Activated T-helper 1 cell treated with Interleukin-2 at 50 U/mL for 16 hours (primary cell): ENCODE data around the gene KRCC1.
"Not testable (repeated sequence)": the region's sequence is repeated elsewhere in the genome, so short reads cannot be mapped to it uniquely, and the experiment has no call there.

ENCODE experiments used
- DNase-seq: peaks from one replicate; pipeline ENCODE4 v3.0.0-alpha.2; 2020; ENCODE audit warnings: low read depth

The KRCC1 gene

DNA sequence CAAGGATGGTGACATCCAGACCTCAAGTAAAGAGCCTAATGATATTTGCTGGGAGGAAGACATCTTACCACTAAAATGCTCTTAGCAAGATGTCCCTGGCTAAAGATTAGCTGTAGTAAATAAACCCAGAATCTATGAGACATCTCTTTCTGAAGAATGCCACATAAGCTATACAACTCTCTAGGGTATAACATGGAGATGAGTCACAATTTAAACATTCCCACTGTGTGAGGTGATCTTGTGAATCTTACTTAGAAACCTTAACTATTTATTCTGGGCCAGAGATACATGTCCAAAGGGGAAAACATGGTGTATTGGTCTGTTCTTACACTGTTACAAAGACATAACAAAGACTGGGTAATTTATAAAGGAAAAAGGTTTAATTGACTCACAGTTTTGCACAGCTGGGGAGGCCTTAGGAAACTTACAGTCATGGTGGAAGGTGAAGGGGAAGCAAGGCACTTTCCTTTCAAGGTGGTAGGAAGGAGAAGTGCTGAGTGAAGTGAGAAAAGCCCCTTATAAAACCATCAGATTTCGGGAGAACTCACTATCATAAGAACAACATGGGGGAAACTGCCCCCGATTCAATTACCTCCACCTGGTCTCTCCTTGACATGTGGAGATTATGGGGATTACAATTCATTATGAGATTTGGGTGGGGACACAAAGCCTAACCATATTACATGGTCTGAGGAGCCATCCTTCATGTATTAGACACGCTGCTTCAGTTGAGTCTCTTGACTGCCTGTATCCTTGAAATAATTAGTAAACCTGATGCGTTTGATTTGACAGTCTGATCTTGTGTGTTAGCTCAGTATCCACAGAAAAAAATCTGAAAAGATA lies 17.1 kb downstream of the KRCC1 start:
- DNase-seq, result no peak

DNA sequence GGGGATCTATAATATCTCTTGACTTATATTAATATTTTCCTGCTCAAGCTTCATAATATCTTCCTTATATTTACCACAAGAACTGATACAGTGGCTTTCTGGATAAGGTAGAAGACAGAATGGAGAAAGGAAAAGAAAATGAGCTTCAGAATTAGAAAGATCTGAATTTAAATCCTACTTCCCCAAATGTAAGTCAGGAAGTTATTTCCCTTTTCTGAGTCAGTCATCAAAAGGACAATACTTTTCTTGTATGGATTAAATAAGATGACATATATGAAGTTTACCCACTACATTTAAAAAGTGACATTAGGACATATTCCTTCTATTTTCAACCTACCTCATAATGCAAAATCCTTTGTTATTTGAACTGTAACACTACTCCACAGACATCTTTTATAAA lies 19.0 kb downstream of the KRCC1 start:
- DNase-seq, result no peak

DNA sequence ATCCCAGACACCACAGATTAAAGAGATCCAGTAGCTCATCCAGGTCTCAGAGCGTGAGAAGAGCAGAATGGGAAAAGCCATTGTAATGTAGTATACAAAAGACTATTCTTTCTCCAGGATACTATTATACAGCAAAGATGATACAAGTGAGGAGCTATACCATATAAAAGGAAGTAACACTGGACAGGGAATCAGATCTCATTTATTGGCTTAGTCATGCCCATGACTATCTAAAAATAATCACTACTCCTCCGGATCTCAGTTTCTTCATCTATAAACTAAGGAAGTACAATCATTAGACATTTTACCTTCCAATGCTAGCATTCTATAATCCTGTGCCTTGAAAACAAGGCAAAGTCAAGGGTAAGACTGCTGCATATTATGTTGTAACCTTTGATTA lies 19.4 kb downstream of the KRCC1 start:
- no peak for DNase-seq

DNA sequence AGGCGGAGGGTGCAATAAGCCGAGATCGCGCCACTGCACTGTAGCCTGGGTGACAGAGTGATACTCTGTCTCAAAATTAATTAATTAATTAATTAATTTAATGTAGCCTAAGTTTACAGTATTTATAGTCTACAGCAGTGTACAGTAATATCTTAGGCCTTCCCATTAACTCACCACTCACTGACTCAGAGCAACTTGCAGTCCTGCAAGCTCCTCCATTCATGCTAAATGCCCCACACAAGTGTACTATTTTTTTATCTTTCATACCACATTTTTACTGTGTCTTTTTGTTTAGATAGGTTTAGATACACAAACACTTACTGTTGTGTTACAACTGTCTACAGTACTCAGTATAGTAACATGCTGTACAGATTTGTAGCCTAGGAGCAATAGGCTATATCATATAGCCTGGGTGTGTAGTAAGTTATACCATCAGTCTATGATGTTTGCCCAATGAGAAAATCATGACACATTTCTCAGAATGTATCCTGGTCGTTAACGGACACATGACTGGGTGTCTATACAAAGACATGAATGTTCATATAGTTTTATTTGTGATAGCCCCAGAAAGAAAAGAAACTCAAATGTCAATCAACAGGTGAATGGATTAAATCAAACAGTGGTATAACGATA lies 23.4 kb downstream of the KRCC1 start:
- no peak for DNase-seq

DNA sequence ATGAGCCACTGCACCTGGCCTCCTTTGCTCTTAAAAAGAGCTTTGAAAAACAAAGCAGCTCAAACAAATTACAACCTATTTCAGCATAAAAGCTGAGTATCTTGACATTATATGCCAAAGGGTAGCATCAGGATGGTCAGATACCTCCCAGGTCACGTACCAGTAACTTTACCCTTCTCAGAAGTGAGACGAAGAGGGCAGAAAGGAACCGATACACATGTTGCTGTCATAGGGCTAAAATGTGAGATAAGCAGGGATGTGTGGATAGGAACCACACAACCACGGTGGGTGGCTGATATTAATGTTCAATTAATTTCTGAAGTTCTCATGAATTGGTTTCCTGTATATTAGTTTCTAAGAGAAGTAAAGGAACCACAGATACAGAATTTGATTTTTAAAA lies 26.7 kb downstream of the KRCC1 start:
- DNase-seq, result no peak

DNA sequence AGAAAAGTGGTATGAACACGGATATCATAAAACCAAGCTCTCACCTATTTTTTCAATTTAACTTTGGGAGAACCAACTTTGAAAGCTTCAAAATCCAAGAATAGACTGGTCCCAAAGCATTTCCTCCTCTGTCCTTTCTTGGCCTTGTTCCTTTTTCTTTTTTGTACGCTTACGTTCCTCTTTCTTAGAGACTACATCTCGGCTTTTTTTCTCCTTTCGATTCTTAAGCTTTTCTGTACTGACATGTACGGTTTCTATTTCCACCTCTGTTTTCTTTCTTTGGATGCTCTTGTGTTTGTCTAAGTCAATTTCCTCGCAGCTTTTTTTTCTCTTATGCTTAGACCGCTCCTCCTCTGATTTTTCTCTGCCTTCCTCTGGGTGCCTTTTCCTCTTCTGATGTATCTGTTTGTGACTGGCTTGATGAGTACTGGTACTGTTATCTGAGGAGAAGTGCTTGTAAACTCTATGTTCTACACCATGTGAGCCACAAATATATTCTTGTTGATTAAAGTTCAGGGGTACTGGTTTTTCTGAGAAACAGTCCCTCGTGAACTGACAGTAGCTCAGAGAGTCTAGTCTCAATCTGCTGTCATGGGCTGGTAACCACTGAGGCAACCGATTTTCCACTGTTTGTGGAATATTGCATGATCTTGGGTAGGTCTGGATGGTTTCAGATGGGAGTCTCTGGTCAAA lies 27.7 kb downstream of the KRCC1 start:
- DNase-seq, result no peak

DNA sequence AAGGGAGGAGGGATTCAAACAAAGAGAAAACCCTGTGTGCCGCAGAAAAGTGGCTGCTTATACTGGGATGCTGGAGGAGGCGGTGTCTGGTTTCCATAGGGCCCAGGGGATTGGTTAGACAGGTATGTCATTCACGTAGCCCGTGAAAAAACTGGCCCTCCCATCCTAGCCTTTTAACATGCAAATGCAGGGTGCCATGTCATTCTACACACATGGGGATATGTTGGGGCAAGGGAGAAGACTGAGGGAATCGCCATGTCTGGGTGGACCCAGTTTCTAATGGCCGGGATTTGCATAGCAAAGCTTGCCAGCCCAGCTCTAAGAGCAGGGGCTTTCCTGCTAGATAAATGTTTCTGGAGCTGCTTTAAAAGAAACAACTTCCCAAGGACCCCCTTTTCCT lies 31.1 kb downstream of the KRCC1 start:
- no peak for DNase-seq

DNA sequence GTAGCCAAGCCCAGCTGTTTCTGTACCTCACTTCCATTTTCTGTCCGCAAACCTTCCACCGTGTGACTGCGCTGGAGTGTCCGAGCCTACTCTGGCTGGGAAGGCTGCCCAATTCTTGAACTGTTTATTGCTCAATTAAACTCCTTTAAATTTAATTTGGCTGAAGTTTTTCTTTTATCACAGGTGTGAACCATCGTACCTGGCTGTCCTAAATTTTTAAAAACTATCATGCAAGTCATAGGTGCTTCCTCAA lies 33.0 kb downstream of the KRCC1 start:
- DNase-seq, result no peak

DNA sequence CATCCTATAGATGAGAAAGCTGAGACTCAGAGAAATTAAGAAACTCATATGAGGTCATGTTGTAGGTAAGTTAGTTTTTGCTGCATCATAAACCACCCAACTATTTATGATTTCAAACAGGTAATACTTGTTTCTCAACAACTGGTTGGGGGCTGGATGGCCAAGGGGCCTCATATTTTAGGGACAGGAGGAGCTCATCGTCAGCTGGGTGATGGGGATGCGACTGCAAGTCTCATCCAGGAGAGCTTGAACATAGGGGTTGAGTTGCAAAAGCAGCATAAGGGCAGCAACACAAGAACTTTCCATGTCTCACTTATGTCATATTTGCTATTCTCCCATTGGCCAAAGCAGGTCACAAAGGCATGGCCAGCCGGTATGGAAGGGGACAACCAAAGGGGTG lies 35.6 kb downstream of the KRCC1 start:
- DNase-seq, result no peak

DNA sequence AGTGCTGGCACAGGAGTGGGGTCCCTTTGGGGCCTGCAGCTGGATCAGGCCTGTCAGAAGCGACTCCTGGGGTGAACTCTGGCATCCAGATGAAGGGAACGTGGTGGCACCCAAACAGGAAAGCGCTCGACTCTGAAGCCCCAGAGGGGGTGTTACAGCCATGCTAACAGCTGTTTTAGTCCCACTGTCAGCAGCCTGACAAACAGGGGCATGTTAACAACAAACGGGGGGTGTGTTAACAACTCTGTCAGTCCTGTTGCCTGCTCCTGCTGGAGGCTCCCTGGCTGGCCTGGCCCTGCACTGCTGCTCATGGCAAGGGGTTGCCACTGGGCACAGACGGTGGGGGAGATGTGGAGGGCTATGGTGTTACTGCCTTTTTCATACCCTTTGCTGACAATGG lies 36.7 kb downstream of the KRCC1 start:
- no peak for DNase-seq

DNA sequence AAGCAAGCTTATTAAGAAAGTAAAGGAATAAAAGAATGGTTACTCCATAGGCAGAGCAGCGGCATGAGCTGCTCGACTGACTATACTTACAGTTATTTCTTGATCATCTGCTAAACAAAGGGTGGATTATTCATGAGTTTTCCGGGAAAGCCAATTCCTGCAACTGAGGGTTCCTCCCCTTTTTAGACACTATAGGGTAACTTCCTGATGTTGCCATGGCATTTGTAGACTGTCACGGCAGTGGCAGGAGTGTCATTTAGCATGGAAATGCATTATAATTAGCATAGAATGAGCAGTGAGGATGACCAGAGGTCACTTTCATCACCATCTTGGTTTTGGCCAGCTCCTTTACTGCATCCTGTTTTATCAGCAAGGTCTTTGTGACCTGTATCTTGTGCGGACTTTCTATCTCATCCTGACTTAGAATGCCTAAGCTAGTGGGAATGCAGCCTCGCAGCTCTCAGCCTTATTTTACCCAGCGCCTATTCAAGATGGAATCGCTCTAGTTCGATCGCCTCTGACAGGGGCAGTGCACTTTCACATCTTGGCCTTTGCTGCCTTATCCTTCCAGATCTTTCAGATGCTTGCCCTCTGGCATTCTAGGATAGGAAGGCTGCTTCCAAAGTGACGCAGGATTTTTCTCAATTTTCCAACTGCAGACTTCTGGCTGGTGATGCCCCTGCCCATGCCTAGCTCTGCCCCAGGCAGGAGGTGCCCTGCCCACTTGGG lies 37.3 kb downstream of the KRCC1 start:
- DNase-seq, result not testable (repeated sequence)

DNA sequence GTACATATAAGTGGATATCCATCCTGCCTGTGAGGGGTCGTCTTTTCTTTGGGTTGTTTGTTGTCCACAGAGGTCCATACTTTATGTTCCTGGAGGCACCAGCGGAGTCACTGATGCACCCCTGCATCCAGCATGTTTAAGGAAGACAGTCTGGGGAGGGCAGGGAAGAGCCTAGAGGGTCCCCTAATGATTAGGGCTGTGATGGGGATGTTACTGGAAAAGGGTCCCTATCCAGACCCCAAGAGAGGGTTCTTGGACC lies 37.9 kb downstream of the KRCC1 start:
- not testable (repeated sequence) for DNase-seq

DNA sequence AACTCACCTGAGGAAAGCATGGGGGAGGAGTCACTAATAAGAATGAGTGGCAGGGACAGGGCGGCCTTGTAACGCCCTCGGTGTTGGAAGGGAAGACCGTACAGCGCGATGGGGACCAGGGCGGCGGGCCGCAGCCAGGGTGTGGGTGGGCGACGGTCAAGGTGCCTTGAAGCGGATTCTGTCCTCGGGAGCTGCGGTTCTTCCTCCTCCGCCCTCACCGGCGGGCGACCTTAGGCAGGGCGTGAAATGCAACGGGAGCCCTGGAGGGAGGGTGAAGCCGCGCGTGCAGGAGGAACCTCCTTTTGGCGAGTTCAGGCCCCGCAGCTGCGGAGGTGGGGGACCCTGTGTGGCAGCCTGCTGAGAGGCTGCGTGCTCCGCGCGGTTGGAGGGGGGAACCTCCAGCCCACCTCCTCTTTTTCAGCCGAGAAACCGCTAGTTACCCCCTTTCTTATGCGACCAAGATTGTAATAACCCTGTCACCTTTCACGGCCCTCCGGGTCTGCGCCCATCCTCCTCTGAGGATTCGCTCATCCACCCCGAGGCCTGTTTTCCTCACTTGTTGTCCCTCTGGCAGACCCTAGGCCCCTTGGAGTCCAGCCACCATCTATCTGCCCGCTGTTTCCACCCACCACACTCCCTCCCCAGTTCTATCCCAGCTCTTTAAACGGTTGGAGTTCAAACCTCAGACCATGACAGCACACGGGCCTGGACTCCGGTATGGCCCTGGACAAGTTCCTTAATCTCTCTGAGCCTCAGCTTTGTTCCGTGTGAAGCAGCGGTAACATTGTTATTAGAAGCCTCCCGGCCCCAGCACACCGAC lies 38.4 kb downstream of the KRCC1 start:
- peak; percentile 40 for DNase-seq

DNA sequence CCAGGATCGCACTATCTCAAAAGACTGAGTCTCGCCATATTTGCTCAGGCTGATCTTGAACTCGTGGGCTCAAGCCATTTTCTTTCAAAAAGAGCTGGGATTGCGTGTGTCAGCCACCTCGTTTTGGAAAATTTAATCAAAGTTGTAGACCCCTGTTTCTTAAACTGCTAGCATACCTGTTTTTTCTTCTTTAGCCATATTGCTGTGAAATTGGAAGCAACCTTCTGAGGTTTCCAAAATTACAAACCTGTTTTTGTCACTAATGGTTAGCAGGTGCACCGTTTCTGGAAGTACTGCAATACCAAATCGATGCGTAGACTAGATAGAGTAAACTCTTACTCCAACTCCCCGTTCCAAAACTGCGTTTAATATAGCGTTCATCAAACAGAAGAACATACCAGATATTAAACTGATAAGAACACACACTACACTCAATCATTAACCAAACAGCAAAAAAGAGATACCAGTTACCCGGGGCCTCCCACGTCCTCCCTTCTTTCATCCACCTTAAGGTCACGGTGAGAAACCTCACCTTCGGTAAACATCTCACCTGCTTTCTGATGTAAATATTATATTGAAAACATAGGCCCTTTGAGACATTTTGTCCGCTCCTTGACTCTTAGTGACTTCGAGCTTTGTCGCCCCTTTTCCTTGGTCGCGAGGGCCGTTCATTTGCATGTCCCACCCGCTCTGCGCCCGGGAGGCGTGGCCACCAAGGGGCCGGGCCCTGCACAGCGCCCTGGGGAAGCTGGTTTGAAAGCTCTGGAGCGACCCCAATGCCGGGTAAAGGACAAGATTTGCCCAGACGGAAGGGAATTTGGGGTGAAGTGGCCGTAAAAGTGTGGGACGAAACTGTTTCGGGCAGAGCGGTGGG lies 39.3 kb downstream of the KRCC1 start, which contains the start of gene RNU2-63P:
Gene RNU2-63P (minus strand): TSS at position 462 of the 874 bp plus-strand sequence.
- peak; percentile 50 for DNase-seq

DNA sequence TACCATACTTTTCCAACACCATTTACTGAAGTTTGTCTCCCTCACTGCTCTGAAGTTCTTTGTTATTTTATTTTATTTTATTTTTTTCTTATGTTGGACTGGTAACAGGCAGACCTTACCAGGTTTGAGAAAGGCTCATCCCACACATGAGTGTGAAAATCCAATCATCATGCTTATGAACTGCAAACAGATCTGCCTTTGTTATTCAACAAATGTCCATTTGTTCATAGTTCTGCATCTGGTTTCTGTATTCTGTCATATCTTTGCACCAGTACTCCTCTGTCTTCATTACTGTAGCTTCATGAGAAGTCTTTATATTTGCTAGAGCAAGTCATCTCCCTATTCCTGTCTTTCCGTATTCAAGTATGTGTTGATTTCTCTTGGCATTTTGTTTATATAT lies 44.6 kb downstream of the KRCC1 start:
- DNase-seq, result no peak

DNA sequence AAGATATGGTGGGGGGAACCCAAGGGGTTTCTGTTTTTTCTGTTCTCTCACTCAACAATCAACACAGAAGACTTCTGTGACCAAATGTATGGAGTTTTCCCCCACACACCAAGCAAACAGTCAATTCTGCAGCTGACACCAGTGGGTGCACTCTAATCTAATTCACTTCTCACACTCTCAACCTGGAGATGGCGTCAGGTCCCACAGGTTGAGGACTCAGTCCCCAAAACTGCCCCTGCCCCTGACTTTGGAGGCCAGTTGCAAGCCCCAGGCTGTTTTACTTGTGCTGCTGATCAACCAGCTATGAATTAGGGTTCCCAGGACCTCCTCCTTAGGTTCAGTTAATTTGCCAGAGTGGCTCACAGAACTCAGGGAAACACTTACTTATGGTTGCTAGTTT lies 45.4 kb downstream of the KRCC1 start:
- DNase-seq, result no peak

DNA sequence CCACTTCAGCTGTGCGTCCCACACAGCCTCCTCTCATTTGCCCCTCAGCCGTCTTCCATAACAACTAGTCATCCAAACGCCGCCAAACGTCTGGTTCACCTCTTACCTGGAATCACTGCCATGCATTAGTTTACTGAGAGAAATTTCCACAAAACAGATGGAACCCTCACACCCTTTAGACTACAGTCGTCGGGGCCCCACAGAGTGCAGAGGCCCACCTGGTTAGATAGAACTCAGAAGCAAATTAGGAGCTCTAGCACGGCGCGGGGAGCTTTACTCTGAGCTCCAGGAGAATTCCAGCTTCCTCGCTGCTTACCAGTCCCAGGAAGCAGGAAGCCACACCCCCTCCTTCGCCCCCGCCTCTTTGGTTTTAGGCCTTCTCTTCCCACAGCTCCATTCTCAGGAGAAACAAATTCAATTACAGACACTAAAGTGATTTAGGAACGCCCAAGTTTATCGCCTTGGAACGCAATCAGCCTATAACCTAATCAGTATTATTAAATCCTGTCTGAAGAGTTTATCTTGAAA lies 48.6 kb downstream of the KRCC1 start:
- DNase-seq, result no peak

DNA sequence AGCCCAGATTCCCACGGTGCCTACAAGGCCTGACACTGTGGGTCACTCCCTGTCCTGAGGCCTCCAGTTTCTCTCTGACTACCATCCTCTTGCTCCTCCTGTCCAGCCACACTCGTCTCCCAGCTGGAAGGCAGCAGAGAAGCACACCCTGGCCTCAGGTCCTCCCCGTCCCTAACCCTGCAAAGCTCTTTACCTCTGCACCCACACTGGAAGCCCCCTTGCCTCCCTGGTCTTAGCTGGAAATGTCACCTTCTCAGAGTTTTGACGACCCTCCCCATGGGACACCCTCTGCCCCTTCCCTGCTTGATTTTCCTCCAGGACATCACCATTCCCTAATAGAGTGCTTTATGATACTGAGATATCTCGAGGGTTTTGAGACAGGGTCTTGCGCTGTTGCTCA lies 49.8 kb downstream of the KRCC1 start:
- no peak for DNase-seq

DNA sequence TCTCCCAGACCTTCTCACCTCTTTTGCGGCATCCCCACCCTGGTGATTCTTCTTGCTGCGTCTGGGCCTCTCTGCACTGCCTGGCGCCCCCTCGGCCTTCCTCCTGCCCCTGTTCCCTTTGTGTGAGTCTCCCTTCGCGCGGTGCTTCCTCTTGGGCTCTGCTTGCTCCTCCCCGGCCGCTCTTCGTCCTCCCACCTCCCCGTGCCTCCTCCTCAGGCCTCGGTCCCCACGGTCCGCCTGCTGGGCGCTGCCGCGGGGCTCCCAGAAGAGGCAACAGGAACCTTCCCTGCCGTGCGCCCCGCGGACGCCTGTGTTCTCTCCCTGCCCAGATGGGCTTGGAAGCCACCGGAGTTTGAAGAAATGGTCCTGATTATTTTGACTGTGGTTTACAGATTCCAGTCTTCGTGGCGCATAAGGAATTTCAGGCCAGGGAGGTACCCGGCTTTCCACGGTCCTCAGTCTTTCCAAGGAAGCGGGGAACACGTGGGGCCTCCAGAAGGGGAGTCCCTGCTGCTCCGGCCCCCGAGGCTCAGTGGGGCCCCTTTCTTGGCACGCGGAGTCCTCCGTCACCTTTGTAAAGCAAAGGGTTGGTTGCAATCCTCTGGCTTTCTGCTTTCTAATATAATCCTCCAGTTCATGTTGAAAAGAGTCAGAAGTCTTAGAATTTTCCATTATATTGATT lies 52.4 kb downstream of the KRCC1 start:
- DNase-seq, result no peak

DNA sequence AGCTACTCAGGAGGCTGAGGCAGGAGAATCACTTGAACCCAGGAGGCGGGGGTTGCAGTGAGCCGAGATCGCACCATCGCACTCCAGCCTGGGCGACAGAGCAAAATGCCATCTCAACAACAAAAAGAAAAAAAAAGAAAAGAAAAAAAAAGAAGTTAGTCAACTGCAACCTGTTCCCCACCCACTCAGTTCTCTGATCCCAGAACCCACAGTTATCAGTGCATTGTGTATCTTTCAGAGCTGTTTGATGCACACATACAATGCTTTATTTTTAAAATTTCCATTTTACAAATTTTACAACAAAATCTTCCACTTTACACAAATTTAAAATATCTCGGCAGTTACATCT lies 53.2 kb downstream of the KRCC1 start:
- DNase-seq, result no peak
